Fibroblast of mammary gland (primary cell): Measurements from ENCODE around the gene CTNNA3.

Experiments used
- DNase-seq: peaks from one replicate; pipeline ENCODE4 v3.0.0-alpha.2; 2010; ENCODE audit warnings: low read depth
- H3K4me3 ChIP-seq: 2 replicates; pipeline ENCODE4 v1.5.1; 2011; ENCODE audit warnings: low read depth, mild to moderate bottlenecking, low read length, moderate library complexity; ENCODE audit not compliant: control insufficient read depth
- TF ChIP-seq, protein P1 (sequence below): conservative IDR thresholded peaks from 2 replicates; pipeline ENCODE4 v1.5.1; 2011; ENCODE audit warnings: low read depth, low read length, inconsistent platforms; ENCODE audit not compliant: control insufficient read depth, insufficient read depth

CTNNA3 gene

DNA sequence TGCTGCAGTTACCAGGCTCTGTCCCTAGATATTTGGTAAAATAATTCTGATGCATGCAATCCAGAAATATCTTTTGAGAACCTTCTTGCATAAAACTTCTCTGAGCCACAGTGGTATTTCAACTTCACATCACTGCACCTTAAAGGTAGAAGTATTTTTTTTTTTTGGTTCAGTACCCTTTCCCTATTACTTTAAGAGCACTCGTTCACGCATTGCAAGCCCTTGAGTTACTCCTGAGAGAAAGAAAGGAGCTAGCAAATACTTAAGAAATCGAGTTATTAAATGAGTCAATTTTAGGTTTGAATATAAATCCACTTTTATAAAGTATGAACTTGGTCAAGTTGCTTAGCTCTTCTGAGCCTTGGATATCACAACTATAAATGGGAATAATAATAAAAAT, 1377.2 kb downstream of the CTNNA3 start:
- no peak for DNase-seq
- H3K4me3 ChIP-seq = no peak overlapping the region
- TF ChIP-seq, protein P1, sequence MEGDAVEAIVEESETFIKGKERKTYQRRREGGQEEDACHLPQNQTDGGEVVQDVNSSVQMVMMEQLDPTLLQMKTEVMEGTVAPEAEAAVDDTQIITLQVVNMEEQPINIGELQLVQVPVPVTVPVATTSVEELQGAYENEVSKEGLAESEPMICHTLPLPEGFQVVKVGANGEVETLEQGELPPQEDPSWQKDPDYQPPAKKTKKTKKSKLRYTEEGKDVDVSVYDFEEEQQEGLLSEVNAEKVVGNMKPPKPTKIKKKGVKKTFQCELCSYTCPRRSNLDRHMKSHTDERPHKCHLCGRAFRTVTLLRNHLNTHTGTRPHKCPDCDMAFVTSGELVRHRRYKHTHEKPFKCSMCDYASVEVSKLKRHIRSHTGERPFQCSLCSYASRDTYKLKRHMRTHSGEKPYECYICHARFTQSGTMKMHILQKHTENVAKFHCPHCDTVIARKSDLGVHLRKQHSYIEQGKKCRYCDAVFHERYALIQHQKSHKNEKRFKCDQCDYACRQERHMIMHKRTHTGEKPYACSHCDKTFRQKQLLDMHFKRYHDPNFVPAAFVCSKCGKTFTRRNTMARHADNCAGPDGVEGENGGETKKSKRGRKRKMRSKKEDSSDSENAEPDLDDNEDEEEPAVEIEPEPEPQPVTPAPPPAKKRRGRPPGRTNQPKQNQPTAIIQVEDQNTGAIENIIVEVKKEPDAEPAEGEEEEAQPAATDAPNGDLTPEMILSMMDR = no peak

DNA sequence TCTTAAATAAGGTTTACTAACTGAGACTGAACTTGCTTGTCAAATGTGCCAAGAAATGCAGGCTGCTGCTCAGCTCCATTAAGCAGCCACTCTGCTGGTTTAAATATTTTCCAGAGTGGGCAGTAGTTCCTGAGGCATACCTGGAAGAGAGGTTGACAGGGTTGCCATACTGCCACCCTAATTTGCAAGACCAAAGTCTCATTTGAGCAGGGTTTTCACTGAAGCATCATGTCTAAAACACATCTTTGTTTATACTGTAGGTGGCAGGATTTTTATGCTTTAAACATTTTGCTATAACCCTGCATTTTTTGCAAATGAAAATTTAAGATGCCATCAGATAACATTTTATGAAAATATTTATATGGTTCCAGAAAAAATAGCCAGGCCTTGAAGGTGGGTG, 1388.2 kb downstream of the CTNNA3 start:
- TF ChIP-seq, protein P1 = no peak
- no peak for DNase-seq
- no peak overlapping the region for H3K4me3 ChIP-seq

DNA sequence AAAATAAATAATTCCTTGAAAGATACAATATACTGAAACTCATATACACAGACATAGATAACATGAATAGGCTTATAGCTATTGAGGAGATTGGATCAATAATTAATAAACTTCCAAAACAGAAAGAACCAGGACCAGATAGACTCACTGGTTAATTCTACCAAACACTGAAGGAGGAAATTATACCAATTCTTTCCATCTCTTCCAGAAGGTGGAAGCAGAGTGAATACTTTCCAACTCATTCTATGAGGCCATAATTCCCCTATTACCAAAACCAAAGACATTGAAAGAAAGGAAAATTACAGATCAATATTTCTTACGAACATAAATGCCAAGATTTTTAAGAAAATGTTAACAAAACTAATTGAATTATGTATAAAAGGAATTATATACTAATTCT, 1394.9 kb downstream of the CTNNA3 start:
- DNase-seq = no peak
- H3K4me3 ChIP-seq = no peak overlapping the region
- TF ChIP-seq, protein P1 = no peak

DNA sequence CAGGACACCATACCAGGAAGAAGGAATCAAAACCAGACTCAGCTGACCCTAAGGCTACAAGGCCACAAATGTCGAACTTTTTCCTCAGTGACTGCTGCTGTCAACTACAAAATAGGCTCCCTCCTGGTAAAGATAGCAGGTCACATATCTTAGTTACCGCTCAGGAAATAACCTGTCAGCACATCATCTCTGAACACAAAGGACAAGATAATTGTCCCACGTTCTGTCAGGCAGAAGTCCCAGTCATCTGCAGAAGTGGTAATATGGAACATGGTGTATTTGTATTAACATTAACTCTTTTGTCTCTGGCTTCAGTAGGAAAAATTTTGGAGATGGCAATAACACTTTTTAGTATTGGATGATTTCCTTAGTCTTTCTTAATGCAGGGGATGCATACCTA, 1400.4 kb downstream of the CTNNA3 start:
- TF ChIP-seq, protein P1 = no peak

DNA sequence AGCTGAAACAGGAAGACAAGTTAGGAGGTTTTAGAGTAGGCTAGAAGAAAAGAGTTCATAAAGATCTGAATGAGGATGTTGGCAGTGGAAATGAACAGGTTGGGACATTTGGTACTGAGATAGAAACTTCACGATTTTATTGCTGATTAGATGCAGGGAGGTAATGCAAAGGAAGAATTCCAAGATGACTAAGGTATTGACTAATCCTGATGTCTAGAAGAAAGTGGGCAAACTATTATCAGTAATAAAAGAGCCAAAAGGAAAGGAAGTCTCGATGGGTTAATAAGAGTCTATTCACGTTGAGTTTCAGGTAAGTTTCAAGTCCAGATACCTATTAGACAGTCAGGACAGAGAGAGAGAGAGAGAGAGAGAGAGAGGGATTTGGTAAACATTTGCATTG, 1401.5 kb downstream of the CTNNA3 start:
- TF ChIP-seq, protein P1 = no peak
- H3K4me3 ChIP-seq = no peak overlapping the region
- DNase-seq = no peak

More for the DNA sequence above, 1400.4 kb downstream of the CTNNA3 start:
- H3K4me3 ChIP-seq = no peak overlapping the region
- DNase-seq = no peak

DNA sequence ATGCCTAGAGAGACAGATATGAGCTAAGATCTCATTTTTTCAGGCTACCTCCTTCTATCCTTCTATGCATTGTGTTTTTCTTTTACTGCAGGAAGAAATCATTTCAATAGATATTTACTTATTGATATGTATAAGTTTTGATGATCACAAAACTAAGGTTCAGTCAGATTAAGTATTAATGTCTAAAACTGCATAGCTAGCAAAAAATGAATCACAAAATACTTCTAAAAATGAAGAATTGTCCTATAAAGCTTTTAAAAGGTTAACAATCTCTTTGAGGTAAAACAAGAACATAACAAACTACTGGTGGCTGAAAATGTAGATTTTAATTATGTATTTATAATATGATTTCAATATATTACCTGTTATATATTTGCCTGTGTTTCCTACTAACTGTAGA, 1403.1 kb downstream of the CTNNA3 start:
- no peak for DNase-seq
- TF ChIP-seq, protein P1 = no peak
- no peak overlapping the region for H3K4me3 ChIP-seq

DNA sequence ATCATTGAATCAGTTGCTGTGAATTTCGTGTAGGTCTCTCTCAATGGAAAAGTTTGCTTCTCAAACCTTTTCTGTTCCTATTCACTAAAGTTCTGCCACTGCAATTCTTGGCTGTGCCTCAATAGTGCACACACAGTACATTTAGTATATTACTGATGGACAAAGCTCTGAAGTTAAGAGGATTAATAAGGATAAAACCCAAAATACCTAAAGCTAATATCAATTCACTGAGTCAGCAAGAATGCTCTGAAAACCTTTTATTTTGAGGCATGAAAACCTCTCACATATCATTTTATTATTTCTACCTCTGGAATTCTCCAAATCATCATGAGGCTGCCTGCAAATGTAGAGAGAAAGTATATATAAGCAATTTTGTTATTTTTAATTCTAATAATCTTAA, 1403.5 kb downstream of the CTNNA3 start:
- no peak overlapping the region for H3K4me3 ChIP-seq
- no peak for DNase-seq
- TF ChIP-seq, protein P1 = no peak
